ENCODE results near the gene SPEF2.
A peak's percentile ranks its signal among the peaks of the same experiment; 100 is the strongest.
"Not testable (repeated sequence)": the region's sequence is repeated elsewhere in the genome, so short reads cannot be mapped to it uniquely, and the experiment has no call there.

The SPEF2 gene

GRCh38 chr5:35651002-35651756 lies 33.5 kb downstream of the SPEF2 start:
- DNase-seq (ENCODE audit: low spot score), result peak; percentile 63

- DNase-seq (ENCODE audit: low spot score), result no peak
These were observed 39.1 kb downstream of the SPEF2 start for GRCh38 chr5:35656721-35657120.

- DNase-seq (ENCODE audit: low spot score), result peak; percentile 55
These were observed 40.2 kb downstream of the SPEF2 start for GRCh38 chr5:35657877-35658276.

- DNase-seq (ENCODE audit: low spot score), result no peak
These were observed 41.9 kb downstream of the SPEF2 start for GRCh38 chr5:35659556-35659955.

GRCh38 chr5:35660451-35660850 lies 42.8 kb downstream of the SPEF2 start:
- DNase-seq (ENCODE audit: low spot score), result no peak

GRCh38 chr5:35664584-35664983 lies 46.9 kb downstream of the SPEF2 start:
- no peak for DNase-seq (ENCODE audit: low spot score)

- peak; percentile 11 for DNase-seq (ENCODE audit: low spot score)
These were observed 47.4 kb downstream of the SPEF2 start for GRCh38 chr5:35665096-35665495.

- no peak for DNase-seq (ENCODE audit: low spot score)
These were observed 50.7 kb downstream of the SPEF2 start for GRCh38 chr5:35668319-35668718.

GRCh38 chr5:35668794-35669193 lies 51.1 kb downstream of the SPEF2 start:
- no peak for DNase-seq (ENCODE audit: low spot score)

- DNase-seq (ENCODE audit: low spot score), result no peak
These were observed 54.1 kb downstream of the SPEF2 start for GRCh38 chr5:35671541-35672295.

GRCh38 chr5:35672296-35672655 lies 54.6 kb downstream of the SPEF2 start:
- DNase-seq (ENCODE audit: low spot score), result not testable (repeated sequence)

- DNase-seq (ENCODE audit: low spot score), result no peak
These were observed 55.3 kb downstream of the SPEF2 start for GRCh38 chr5:35672995-35673394.

GRCh38 chr5:35674049-35674448 lies 56.4 kb downstream of the SPEF2 start:
- DNase-seq (ENCODE audit: low spot score), result no peak

- no peak for DNase-seq (ENCODE audit: low spot score)
These were observed 57.7 kb downstream of the SPEF2 start for GRCh38 chr5:35675392-35675791.

GRCh38 chr5:35677878-35678277 lies 60.2 kb downstream of the SPEF2 start:
- no peak for DNase-seq (ENCODE audit: low spot score)

GRCh38 chr5:35678661-35679060 lies 61.0 kb downstream of the SPEF2 start:
- DNase-seq (ENCODE audit: low spot score), result no peak

GRCh38 chr5:35679357-35679756 lies 61.7 kb downstream of the SPEF2 start:
- DNase-seq (ENCODE audit: low spot score), result no peak

GRCh38 chr5:35681911-35682310 lies 64.2 kb downstream of the SPEF2 start:
- DNase-seq (ENCODE audit: low spot score), result no peak

GRCh38 chr5:35683466-35683865 lies 65.8 kb downstream of the SPEF2 start:
- no peak for DNase-seq (ENCODE audit: low spot score)

- DNase-seq (ENCODE audit: low spot score), result no peak
These were observed 67.5 kb downstream of the SPEF2 start for GRCh38 chr5:35685161-35685560.

- DNase-seq (ENCODE audit: low spot score), result no peak
These were observed 70.3 kb downstream of the SPEF2 start for GRCh38 chr5:35687961-35688360.

GRCh38 chr5:35694481-35694880 lies 76.8 kb downstream of the SPEF2 start:
- DNase-seq (ENCODE audit: low spot score), result peak; percentile 97

- peak; percentile 29 for DNase-seq (ENCODE audit: low spot score)
These were observed 80.6 kb downstream of the SPEF2 start for GRCh38 chr5:35698047-35698808.

Measured in pons (tissue), 1 donor.